ENCODE data around the gene ANKLE2. TPM values are rescaled to one million over a fixed set of nuclear protein-coding genes. Genes with fewer than 3 reads are reported as not detected.

Gene ANKLE2
- polyA plus RNA-seq, 6 donors from 2014 or later, result 17.4 to 41.3 (median 27.8) TPM

GRCh38 chr12:132719141-132719953 lies 42.3 kb downstream of the ANKLE2 start:
- H3K4me1 Mint-ChIP-seq, result peaks cover 0 to 3% (median 3%) of the 10 kb centered on the region in 3 donors
- DNase-seq (no peak), ATAC-seq (ENCODE audit: low read depth in 2 of 2) (no peak)
- no peak overlapping the region for H3K4me3 Mint-ChIP-seq
- H3K9me3 Mint-ChIP-seq, result no peaks in the 10 kb centered on the region
- peak overlapping the region in 1 of 6 donors; percentile 47 for H3K27ac Mint-ChIP-seq
- H3K27me3 Mint-ChIP-seq, result no peaks in the 10 kb centered on the region
- H3K36me3 Mint-ChIP-seq, result no peaks in the 10 kb centered on the region

GRCh38 chr12:132718644-132719043 lies 43.0 kb downstream of the ANKLE2 start:
- ATAC-seq (ENCODE audit: low read depth in 2 of 2) (no peak), DNase-seq (no peak)
- Mint-ChIP-seq H3K4me1 (peaks cover 0 to 7% (median 3%) of the 10 kb centered on the region in 3 donors), H3K4me3 (no peak overlapping the region), H3K9me3 (no peaks in the 10 kb centered on the region), H3K27me3 (no peaks in the 10 kb centered on the region), H3K36me3 (no peaks in the 10 kb centered on the region), H3K27ac (no peak overlapping the region)

- ATAC-seq (ENCODE audit: low read depth in 2 of 2) (no peak), DNase-seq (no peak)
- Mint-ChIP-seq H3K4me3 (no peak overlapping the region), H3K27ac (no peak overlapping the region), H3K36me3 (no peaks in the 10 kb centered on the region), H3K9me3 (no peaks in the 10 kb centered on the region), H3K4me1 (peaks cover 0 to 16% (median 3%) of the 10 kb centered on the region in 3 donors), H3K27me3 (no peaks in the 10 kb centered on the region)
Observed at GRCh38 chr12:132717531-132718387, 43.9 kb downstream of the ANKLE2 start.

- ATAC-seq (ENCODE audit: low read depth in 2 of 2) (no peak), DNase-seq (no peak)
- no peak overlapping the region for H3K4me3 Mint-ChIP-seq
- H3K4me1 Mint-ChIP-seq, result peaks cover 6 to 20% (median 6%) of the 10 kb centered on the region in 3 donors
- H3K9me3 Mint-ChIP-seq, result no peaks in the 10 kb centered on the region
- no peaks in the 10 kb centered on the region for H3K27me3 Mint-ChIP-seq
- peak overlapping the region in 1 of 6 donors; percentile 60 for H3K27ac Mint-ChIP-seq
- H3K36me3 Mint-ChIP-seq, result no peaks in the 10 kb centered on the region
Observed at GRCh38 chr12:132717011-132717410, 44.6 kb downstream of the ANKLE2 start.

- ATAC-seq (ENCODE audit: low read depth in 2 of 2), result no peak
- Mint-ChIP-seq H3K4me3 (no peak overlapping the region), H3K27me3 (no peaks in the 10 kb centered on the region), H3K9me3 (no peaks in the 10 kb centered on the region), H3K36me3 (no peaks in the 10 kb centered on the region), H3K4me1 (peaks cover 6 to 24% (median 7%) of the 10 kb centered on the region in 3 donors), H3K27ac (peak overlapping the region in 3 of 6 donors; percentile 47 to 88 (median 76))
- no peak for DNase-seq
Observed at GRCh38 chr12:132716356-132716755, 45.3 kb downstream of the ANKLE2 start.

- Mint-ChIP-seq H3K27ac (no peak overlapping the region), H3K36me3 (no peaks in the 10 kb centered on the region), H3K9me3 (no peaks in the 10 kb centered on the region), H3K4me1 (peaks cover 6 to 24% (median 7%) of the 10 kb centered on the region in 3 donors), H3K4me3 (no peak overlapping the region), H3K27me3 (no peaks in the 10 kb centered on the region)
- DNase-seq (no peak), ATAC-seq (ENCODE audit: low read depth in 2 of 2) (no peak)
Observed at GRCh38 chr12:132715874-132716273, 45.8 kb downstream of the ANKLE2 start.

GRCh38 chr12:132713123-132713522 lies 48.5 kb downstream of the ANKLE2 start:
- peaks cover 6 to 37% (median 12%) of the 10 kb centered on the region in 3 donors for H3K4me1 Mint-ChIP-seq
- H3K36me3 Mint-ChIP-seq, result peaks cover 0 to 4% of the 10 kb centered on the region in 2 donors
- ATAC-seq (ENCODE audit: low read depth in 2 of 2) (no peak), DNase-seq (no peak)
- H3K9me3 Mint-ChIP-seq, result peaks cover 0 to 7% (median 4%) of the 10 kb centered on the region in 7 donors
- H3K27me3 Mint-ChIP-seq, result no peaks in the 10 kb centered on the region
- peak overlapping the region in 1 of 8 donors; percentile 94 for H3K4me3 Mint-ChIP-seq
- H3K27ac Mint-ChIP-seq, result peak overlapping the region in 3 of 6 donors; percentile 27 to 78 (median 41)

- Mint-ChIP-seq H3K4me3 (peak overlapping the region; percentile 72 to 96 (median 89)), H3K9me3 (peaks cover 0 to 18% (median 10%) of the 10 kb centered on the region in 7 donors), H3K36me3 (peaks cover 8 to 11% of the 10 kb centered on the region in 2 donors), H3K4me1 (peaks cover 6 to 46% (median 17%) of the 10 kb centered on the region in 3 donors), H3K27me3 (no peaks in the 10 kb centered on the region), H3K27ac (peak overlapping the region in 3 of 6 donors; percentile 24 to 80 (median 42))
- DNase-seq (peak; percentile 12), ATAC-seq (ENCODE audit: low read depth in 2 of 2) (no peak)
Observed at GRCh38 chr12:132711080-132711843, 50.4 kb downstream of the ANKLE2 start.

GRCh38 chr12:132710405-132711079 lies 51.1 kb downstream of the ANKLE2 start, which contains the start of gene PGAM5:
Gene PGAM5 (plus strand): TSS chr12:132710842. CDS start chr12:132710877, 35 bp downstream.
- no peaks in the 10 kb centered on the region for H3K27me3 Mint-ChIP-seq
- H3K36me3 Mint-ChIP-seq, result peaks cover 8 to 11% of the 10 kb centered on the region in 2 donors
- peaks cover 6 to 46% (median 17%) of the 10 kb centered on the region in 3 donors for H3K4me1 Mint-ChIP-seq
- peak; percentile 97 for DNase-seq
- H3K9me3 Mint-ChIP-seq, result peaks cover 0 to 18% (median 10%) of the 10 kb centered on the region in 7 donors
- H3K4me3 Mint-ChIP-seq, result peak within 1 kb of the TSS; percentile 91 to 96 (median 94)
- peak; percentile 95 to 96 for ATAC-seq (ENCODE audit: low read depth in 2 of 2)
- peak within 1 kb of the TSS; percentile 91 to 99 (median 98) for H3K27ac Mint-ChIP-seq

GRCh38 chr12:132710043-132710404 lies 51.6 kb downstream of the ANKLE2 start:
- peak overlapping the region; percentile 91 to 99 (median 98) for H3K27ac Mint-ChIP-seq
- peak overlapping the region; percentile 91 to 96 (median 94) for H3K4me3 Mint-ChIP-seq
- peaks cover 8 to 11% of the 10 kb centered on the region in 2 donors for H3K36me3 Mint-ChIP-seq
- peak in 1 of 2 donors; percentile 1 for ATAC-seq (ENCODE audit: low read depth in 2 of 2)
- H3K4me1 Mint-ChIP-seq, result peaks cover 6 to 46% (median 17%) of the 10 kb centered on the region in 3 donors
- peaks cover 0 to 18% (median 10%) of the 10 kb centered on the region in 7 donors for H3K9me3 Mint-ChIP-seq
- H3K27me3 Mint-ChIP-seq, result no peaks in the 10 kb centered on the region
- DNase-seq, result no peak

- Mint-ChIP-seq H3K4me1 (peaks cover 19 to 43% (median 23%) of the 10 kb centered on the region in 3 donors), H3K27ac (peak overlapping the region in 4 of 6 donors; percentile 49 to 74 (median 64)), H3K9me3 (peaks cover 0 to 18% (median 10%) of the 10 kb centered on the region in 7 donors), H3K4me3 (peak overlapping the region in 5 of 8 donors; percentile 14 to 96 (median 94)), H3K36me3 (peaks cover 15 to 18% of the 10 kb centered on the region in 2 donors), H3K27me3 (no peaks in the 10 kb centered on the region)
- ATAC-seq (ENCODE audit: low read depth in 2 of 2) (no peak), DNase-seq (no peak)
Observed at GRCh38 chr12:132708150-132708549, 53.5 kb downstream of the ANKLE2 start.

- peak overlapping the region in 5 of 8 donors; percentile 47 to 94 (median 71) for H3K4me3 Mint-ChIP-seq
- H3K27ac Mint-ChIP-seq, result peak overlapping the region in 4 of 6 donors; percentile 43 to 73 (median 62)
- DNase-seq, result no peak
Observed at GRCh38 chr12:132707241-132707640, 54.4 kb downstream of the ANKLE2 start.

More at GRCh38 chr12:132707241-132707640, 54.4 kb downstream of the ANKLE2 start:
- no peak for ATAC-seq (ENCODE audit: low read depth in 2 of 2)
- peaks cover 15 to 20% of the 10 kb centered on the region in 2 donors for H3K36me3 Mint-ChIP-seq
- peaks cover 21 to 40% (median 26%) of the 10 kb centered on the region in 3 donors for H3K4me1 Mint-ChIP-seq
- peaks cover 0 to 18% (median 10%) of the 10 kb centered on the region in 7 donors for H3K9me3 Mint-ChIP-seq
- H3K27me3 Mint-ChIP-seq, result no peaks in the 10 kb centered on the region

Measured in naive B cell (primary cell).